HepG2 (cell line): ENCODE measurements around the gene VRK2. TPM values are rescaled to one million over a fixed set of nuclear protein-coding genes. Genes with fewer than 3 reads are reported as not detected.

Experiments used
- CCDC6 ChIP-seq: sonication (generic); formaldehyde crosslinking; IDR thresholded peaks from 2 replicates; pipeline ENCODE4 v1.8.1; 2022; ENCODE audit warnings: mild to moderate bottlenecking, missing genetic modification reagents, moderate library complexity
- CENPBD1 ChIP-seq: sonication (generic); formaldehyde crosslinking; IDR thresholded peaks from 2 replicates; pipeline ENCODE4 v1.8.0; 2022; ENCODE audit warnings: missing genetic modification reagents, low read depth, mild to moderate bottlenecking, borderline replicate concordance
- E2F5 ChIP-seq: sonication (generic); formaldehyde crosslinking; conservative IDR thresholded peaks from 2 replicates; pipeline ENCODE4 v1.4.0; 2020; ENCODE audit warnings: missing genetic modification reagents
- EEA1 ChIP-seq: sonication (generic); formaldehyde crosslinking; IDR thresholded peaks from 2 replicates; pipeline ENCODE4 v1.5.1; 2020; ENCODE audit warnings: mild to moderate bottlenecking, missing genetic modification reagents, borderline replicate concordance
- IKZF5 ChIP-seq: IDR thresholded peaks from 2 replicates; pipeline ENCODE4 v1.6.1; 2018; ENCODE audit warnings: missing genetic modification reagents, mild to moderate bottlenecking, missing compliant biosample characterization
- KAT7 ChIP-seq: IDR thresholded peaks from 2 replicates; pipeline ENCODE4 v1.6.1; 2018; ENCODE audit warnings: borderline replicate concordance, missing compliant biosample characterization
- MBNL3 ChIP-seq: fragments of 250-450 bp; sonication (Bioruptor Pico); conservative IDR thresholded peaks from 2 replicates; pipeline ENCODE4 v1.8.0; 2022; ENCODE audit warnings: mild to moderate bottlenecking, inconsistent platforms
- MIER3 ChIP-seq: IDR thresholded peaks from 2 replicates; pipeline ENCODE4 v1.6.1; 2016; ENCODE audit warnings: missing compliant biosample characterization, borderline replicate concordance
- SIN3A ChIP-seq: IDR thresholded peaks from 2 replicates; pipeline ENCODE4 v1.6.1; 2011; ENCODE audit warnings: low read depth, mild to moderate bottlenecking, control low read depth, low read length, borderline replicate concordance
- ZGPAT ChIP-seq: IDR thresholded peaks from 2 replicates; pipeline ENCODE4 v1.6.1; 2016; ENCODE audit warnings: mild to moderate bottlenecking
- ZNF264 ChIP-seq: sonication (generic); formaldehyde crosslinking; IDR thresholded peaks from 2 replicates; pipeline ENCODE4 v1.4.0; 2020; ENCODE audit warnings: missing genetic modification reagents
- ZNF646 ChIP-seq: sonication (generic); formaldehyde crosslinking; IDR thresholded peaks from 2 replicates; pipeline ENCODE4 v1.9.0; 2021; ENCODE audit warnings: mild to moderate bottlenecking, missing genetic modification reagents
- ZNF678 ChIP-seq: sonication (generic); formaldehyde crosslinking; IDR thresholded peaks from 2 replicates; pipeline ENCODE4 v1.4.0; 2020; ENCODE audit warnings: mild to moderate bottlenecking, missing genetic modification reagents
- ZNF788 ChIP-seq: sonication (generic); formaldehyde crosslinking; IDR thresholded peaks from 2 replicates; pipeline ENCODE4 v1.5.0; 2020; ENCODE audit warnings: mild to moderate bottlenecking, missing genetic modification reagents, borderline replicate concordance
- ZUFSP ChIP-seq: sonication (generic); formaldehyde crosslinking; IDR thresholded peaks from 2 replicates; pipeline ENCODE4 v1.9.0; 2021; ENCODE audit warnings: missing genetic modification reagents, mild to moderate bottlenecking, borderline replicate concordance
- polyA plus RNA-seq, 8 experiments: library from polyadenylated mRNA; depleted of rRNA in 3 of 8; stranded (reverse) in 7 of 8; unstranded in 1 of 8; fragments of >200 nt; fragmentation: Illumina TruSeq in 4 of 8; extraction: Trizol in 4 of 8; gene quantifications; 2 replicates each; pipeline versions ENCODE4 v1.2.1 to v1.2.3, GENCODE V29; 2011 to 2016; ENCODE audit warnings: low read depth in 4 of 8, missing spikeins in 1 of 8, mixed read lengths in 1 of 8; ENCODE audit not compliant: insufficient read depth in 1 of 8
- total RNA-seq, 5 experiments: library from RNA; depleted of rRNA; stranded (reverse); fragments of >200 nt; fragmentation: Illumina TruSeq; extraction: Trizol; gene quantifications; 2 replicates each; pipeline ENCODE4 v1.2.3, GENCODE V29; 2016; ENCODE audit warnings: low read depth in 1 of 5

The VRK2 gene
- total and polyA plus RNA-seq, 2 of the 13 experiments (the other 11 are each of a cell fraction or from before 2014, with no cell fraction given): 13.3 to 29.1 TPM

GRCh38 chr2:58204195-58204959, 157.8 kb downstream of the VRK2 start (continued):
- TF ChIP-seq E2F5: no peak
- no peak for TF ChIP-seq MBNL3 (CRISPR knock-in tag)
- TF ChIP-seq ZNF646 (CRISPR knock-in tag): no peak
- TF ChIP-seq IKZF5 (CRISPR knock-in tag): peak; percentile 75; the same call in 1 of the 2 replicates
- no peak for TF ChIP-seq ZNF264
- TF ChIP-seq ZNF788: no peak
- TF ChIP-seq EEA1 (CRISPR knock-in tag): no peak
- TF ChIP-seq ZNF678 (CRISPR knock-in tag): no peak
- TF ChIP-seq ZUFSP (CRISPR knock-in tag): no peak
- peak; percentile 82 for TF ChIP-seq ZGPAT
- peak; percentile 82; the same call in 1 of the 2 replicates for TF ChIP-seq MIER3 (CRISPR knock-in tag)
- TF ChIP-seq CCDC6 (CRISPR knock-in tag): no peak
- no peak for TF ChIP-seq SIN3A
- TF ChIP-seq KAT7 (CRISPR knock-in tag): 0 out of 2 replicates have a peak, but pooled peaks have one; percentile 55
- TF ChIP-seq CENPBD1 (CRISPR knock-in tag): no peak
